NT2/D1 (cell line): Measurements from ENCODE around the gene PLB1.

Source experiments
- SUZ12 ChIP-seq: IDR thresholded peaks from 2 replicates; pipeline ENCODE4 v1.6.1; 2011; ENCODE audit not compliant: insufficient read length, insufficient read depth; ENCODE audit errors: extremely low read depth
- YY1 ChIP-seq: IDR thresholded peaks from 2 replicates; pipeline ENCODE4 v1.6.1; 2011; ENCODE audit not compliant: insufficient read length, insufficient read depth

DNA sequence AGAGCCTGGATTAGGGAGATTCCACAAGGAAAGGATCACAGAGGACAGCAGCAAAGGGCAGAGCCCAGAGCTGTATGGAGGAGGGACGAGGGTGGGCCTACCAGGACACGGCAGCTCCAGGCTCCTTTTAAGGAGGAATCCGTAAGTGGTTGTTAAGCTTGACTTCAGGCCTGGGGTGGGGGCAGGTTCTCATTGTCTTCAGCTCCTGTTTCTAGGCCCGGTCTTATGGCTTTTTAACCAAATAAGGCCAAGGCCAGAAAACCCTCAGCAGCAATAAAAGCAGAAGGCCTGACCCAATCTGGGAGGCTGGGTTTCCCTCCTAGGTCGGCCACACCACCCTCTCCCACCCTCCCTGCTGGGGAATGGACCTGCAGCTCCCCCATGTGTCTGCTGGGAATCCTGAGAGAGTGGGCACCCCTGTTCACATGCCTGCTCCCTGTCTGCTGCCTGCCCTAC, 111.2 kb downstream of the PLB1 start:
- TF ChIP-seq YY1 (no peak), SUZ12 (no peak)
